TTC549 (cell line): ENCODE measurements around the gene THG1L.
"Not testable (repeated sequence)": the region's sequence is repeated elsewhere in the genome, so short reads cannot be mapped to it uniquely, and the experiment has no call there.

ENCODE experiments used
- FAIRE-seq: peaks from 2 replicates; lab custom pipeline; 2012; peaks lifted over from hg19 to GRCh38; lab: Jason Lieb, UNC

THG1L gene

DNA sequence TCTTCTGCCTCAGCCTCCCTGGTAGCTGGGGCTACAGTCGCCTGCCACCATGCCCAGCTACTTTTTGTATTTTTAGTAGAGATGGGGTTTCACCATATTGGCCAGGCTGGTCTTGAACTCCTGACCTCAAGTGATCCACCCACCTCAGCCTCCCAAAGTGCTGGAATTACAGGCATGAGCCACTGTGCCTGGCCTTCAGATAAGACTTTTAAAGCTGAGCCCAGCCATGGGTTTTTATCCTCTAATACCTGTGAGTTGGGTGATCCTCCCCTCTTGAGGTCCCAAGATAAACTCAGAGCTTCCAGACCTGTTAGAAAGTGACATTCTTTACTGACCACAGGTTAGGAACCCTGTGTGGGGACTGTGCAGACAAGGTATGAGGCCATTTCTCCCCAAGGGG lies 3.4 kb upstream of the THG1L start:
- not testable (repeated sequence) for FAIRE-seq

GRCh38 chr5:157729858-157730257 lies 1.4 kb upstream of the THG1L start:
- no peak for FAIRE-seq

DNA sequence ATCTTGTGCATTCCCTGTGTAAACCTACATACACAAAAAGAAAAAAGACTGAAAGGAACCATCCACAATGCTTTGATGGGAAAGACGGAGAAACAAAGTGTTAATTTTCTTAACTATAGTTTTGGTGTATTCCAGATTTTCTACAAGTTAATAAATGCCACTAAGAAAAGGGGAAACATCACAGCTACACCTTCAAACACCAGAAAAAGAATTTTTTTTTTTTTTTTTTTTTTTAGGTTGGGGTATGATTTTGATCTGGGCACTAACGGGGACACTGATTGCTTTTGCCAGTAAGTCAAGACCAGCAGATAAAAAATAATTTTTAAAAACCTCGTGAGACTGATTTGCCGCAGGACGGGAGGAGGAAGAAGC lies 334 bp upstream of the THG1L start:
- no peak for FAIRE-seq

DNA sequence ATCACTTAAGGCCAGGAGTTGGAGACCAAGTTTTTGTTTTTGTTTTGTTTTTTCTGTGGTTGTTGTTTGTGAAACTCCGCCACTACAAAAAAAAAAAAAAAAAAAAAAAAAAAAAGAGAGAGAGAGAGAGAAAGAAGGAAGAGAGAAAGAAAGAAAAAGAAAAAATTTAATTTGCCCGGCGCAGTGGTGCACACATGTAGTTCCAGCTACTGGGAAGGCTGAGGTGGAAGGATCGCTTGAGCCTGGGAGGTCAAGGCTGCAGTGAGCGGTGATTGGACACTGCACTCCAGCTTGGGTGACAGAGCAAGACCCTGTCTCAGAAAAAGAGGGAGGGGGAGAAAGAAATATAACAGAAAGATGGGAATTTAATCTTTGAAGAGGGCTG lies 902 bp downstream of the THG1L start:
- FAIRE-seq = no peak

DNA sequence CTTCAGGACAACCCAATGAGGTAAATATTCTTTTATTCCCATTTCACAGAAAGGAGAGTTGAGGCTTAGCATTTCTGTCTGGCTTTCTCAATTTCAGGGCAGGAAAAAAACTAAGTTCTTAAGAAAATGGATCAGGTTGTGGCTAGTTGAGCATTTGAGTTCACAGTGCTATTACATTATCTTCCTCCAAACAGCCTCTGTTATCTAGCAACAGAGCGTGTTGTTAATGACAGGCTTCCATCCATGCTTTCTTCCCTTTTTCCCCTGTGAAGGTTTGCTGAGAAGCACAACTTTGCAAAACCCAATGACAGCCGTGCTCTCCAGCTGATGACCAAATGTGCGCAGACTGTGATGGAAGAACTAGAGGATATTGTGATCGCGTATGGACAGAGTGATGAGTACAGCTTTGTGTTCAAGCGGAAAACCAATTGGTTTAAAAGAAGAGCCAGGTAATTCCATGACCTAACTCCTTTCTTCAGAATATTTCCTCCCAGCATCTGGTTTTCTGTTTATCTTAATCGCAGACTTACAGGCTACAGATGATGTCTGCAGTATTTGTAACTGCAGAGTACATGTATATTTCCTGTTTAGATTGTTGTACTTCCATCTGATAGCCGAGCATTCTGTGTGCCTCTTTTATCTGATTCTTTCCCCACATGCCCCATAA lies 1.5 kb downstream of the THG1L start:
- FAIRE-seq = no peak

DNA sequence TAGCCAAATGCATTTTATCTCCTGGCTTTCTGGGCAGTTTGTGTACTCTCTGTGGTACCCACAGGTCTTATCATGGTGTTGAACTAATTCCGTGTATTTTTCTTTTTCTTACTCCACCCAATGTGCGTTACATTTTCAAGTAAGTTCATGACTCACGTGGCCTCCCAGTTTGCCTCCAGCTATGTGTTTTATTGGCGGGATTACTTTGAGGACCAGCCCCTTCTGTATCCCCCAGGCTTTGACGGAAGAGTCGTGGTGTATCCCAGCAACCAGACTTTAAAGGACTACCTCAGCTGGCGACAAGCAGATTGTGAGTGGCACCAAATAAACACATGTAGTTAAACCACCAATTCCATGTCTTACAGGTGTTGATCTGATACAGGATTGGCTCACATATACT lies 3.2 kb downstream of the THG1L start:
- FAIRE-seq = no peak

- FAIRE-seq = no peak
Observed at GRCh38 chr5:157735991-157736390, 4.8 kb downstream of the THG1L start.

- no peak for FAIRE-seq
Observed at GRCh38 chr5:157739388-157740228, 8.4 kb downstream of the THG1L start.

GRCh38 chr5:157740229-157740610 lies 9.0 kb downstream of the THG1L start:
- FAIRE-seq = no peak

DNA sequence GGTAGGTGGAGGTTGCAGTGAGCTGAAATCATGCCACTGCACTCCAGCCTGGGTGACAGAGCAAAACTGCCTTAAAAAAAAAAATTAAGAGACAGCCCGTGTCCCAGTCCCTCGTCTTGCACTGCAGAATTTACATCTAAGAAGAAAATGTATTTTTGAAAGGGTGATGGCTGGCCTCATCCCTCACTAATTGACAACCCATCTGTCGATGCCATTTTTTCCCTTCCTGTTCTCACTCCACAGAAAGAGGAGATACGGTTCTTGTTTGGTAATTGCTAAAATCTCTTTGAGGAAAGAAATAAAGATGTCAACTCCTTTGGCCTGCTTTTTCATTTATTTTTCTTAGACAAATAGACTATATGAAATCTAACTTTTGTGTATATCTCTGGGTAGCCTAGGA lies 9.9 kb downstream of the THG1L start:
- FAIRE-seq = no peak

GRCh38 chr5:157743163-157744050 lies 12.2 kb downstream of the THG1L start, which contains the start of gene LSM11:
Gene LSM11, plus strand, starts transcription at chr5:157743712. Its CDS starts 39 bp downstream, at chr5:157743751.
- no peak for FAIRE-seq

DNA sequence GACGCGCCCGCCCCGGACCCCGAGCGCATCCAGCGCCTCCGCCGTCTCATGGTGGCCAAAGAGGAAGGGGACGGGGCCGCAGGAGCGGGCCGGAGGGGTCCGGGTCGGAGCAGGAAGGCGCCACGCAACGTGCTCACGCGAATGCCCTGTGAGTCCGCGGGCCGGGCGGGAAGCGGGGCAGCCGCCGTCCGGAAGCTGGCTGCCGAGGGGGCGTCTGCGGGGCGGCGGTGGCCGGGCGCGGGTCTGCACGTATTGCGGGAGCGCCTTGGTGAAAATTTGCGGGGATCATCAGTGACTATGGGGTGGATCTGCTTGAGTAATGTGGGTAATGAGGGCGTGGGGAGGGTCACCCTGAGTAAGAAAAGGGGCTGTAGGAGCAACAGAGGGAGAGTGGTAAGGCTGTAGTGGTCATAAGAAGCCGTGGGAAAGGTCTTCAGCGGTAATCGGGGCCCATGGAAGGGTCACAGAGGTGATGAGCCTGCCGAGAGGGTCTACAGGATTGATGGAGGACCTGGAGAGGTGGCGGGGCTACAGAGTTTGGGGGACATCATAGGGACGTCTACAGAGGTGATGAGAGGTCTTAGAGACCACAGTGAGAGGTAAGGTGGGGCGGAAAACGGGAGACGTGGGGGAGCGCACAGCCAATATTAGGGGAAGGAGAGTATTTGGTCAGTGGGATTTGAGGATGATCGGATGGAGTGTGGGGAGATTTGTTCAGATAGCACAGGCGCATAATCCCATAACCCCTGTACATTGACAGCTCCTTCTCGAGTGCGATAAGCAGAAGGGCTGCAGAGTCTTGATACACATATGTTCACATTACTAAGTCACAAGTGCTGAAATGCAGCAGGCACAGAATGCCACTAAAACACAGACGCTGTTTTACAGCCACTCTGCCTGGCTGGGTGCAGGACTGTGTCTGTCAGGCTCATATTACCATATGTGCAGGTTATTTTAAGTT lies 13.1 kb downstream of the THG1L start:
- no peak for FAIRE-seq

GRCh38 chr5:157745041-157745456 lies 13.8 kb downstream of the THG1L start:
- no peak for FAIRE-seq

DNA sequence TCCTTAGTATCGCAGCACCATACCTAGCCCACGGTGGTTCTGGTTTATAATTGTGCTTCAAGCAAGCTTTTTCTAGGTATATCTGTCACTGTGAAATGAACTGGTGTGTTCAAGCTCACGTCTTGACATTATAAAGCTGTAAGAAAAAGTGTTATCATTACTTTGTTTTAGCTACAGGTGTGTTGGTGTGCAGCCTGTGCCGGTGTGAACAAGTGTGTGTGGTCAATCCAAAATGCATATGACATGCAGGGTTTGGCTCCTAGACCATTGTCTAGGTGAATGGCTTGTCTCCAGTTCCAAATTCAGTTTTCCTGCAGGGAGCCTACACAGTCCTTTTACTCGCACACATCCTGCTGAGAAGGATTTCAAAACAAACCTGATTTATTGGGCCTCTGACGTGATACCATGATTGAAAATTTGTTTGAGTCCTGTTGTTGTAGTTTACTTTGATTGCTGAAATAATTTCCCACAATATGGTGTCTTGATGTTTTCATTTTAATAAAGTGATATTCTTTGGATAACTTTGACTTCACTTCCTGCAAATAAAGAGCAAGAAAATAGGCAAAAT lies 16.0 kb downstream of the THG1L start:
- no peak for FAIRE-seq

DNA sequence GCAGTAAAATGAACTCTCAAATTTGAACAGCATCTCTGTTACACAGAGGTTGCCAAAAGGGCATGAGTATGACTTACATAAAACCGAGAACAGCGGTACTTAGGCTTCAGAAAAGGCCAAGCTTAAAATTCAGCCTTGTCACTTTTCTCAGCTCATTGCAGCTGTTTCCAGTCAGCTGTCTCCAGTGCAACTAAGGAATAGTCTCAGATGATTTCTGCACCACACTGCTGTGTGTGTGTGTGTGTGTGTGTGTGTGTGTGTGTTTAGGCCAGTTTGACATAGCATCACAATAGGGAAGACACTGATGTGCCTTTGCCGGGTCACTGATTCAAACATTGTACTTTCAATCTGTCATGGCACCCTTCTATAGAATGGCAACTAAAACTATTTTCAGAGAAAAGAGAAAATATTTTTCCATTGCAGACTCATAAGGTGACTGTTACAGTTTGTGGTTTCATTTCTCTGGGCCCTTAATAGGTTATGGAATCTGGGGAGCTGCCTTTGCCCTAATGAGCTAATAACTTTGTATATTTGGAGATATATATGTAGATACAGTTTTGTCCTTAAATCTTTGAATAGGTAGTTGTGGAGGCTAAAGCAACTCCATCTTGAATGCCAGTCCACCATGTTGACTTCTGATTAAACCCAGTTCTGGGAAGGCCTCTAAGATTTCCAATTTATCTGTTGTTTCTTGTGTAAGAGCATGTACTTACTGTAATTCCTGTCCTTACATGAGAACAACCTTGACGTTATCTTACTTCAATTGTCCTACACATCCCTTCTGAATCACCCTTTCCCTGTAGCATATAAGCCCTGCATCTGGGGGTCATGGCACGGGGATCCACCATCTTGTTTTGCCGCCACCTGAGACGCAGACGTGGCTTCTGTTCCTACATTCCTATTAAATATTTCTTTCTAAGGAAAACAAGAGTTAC lies 16.8 kb downstream of the THG1L start:
- FAIRE-seq = no peak

GRCh38 chr5:157748760-157749461 lies 17.7 kb downstream of the THG1L start:
- no peak for FAIRE-seq

DNA sequence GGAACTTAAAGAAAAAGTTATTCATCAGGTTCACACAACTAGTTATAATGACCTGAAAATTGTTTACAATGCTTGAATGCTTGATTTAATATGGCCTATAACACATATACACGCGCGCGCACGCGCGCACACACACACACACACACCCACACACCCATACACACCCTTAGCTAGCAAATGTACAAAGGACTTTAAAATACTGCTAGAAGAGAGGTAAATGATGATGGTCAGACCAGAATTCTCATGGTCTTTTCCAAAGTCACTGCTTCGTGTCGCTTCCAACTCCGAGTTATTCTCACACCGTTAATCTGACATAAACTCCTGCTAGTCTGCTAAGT lies 18.2 kb downstream of the THG1L start:
- no peak for FAIRE-seq

DNA sequence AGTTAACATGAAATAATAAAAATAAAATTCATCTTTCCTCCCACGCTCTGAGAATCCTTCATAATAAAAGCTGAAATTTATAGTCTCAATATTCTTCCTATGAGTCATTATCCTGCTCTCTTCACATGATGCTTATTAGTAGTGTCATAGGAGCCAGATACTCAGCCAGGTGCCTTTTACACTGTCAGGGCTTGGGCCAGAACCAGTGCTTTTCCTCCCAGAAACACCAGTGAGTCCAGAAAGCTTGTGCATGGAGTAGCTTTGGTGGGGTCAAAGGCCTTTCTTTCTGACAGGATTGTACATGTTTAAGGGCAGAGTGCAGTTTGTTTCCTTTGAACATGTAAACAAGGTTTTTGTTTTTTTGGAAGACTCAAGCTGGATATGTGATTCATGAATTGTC lies 19.1 kb downstream of the THG1L start:
- FAIRE-seq = no peak

DNA sequence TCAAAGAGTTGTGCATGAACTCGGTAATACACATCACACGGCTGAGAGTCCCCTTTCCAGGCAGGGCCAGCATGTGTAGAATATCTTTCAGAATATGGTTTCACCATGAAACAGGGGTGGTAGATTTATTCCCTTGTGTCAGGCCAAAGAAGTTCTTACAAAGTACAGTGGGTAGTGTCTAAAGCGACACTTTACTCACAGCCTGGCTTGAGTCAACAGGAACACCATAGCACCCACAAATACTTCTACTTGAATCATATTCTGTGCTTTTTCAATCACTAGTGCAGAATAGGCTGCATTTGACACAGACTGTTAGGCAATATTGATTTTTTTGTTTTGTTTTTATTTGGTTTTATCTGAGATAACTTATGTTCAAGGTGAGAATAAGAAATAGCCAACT lies 24.9 kb downstream of the THG1L start:
- no peak for FAIRE-seq

GRCh38 chr5:157758706-157759105 lies 27.5 kb downstream of the THG1L start:
- no peak for FAIRE-seq
